IMR-90 (cell line): ENCODE measurements around the gene NTM. TPM values are rescaled to one million over a fixed set of nuclear protein-coding genes. Genes with fewer than 3 reads are reported as not detected.

Experiments
- ATAC-seq: fragments of 200-7000 bp; cut with Tn5 transposase; 2 replicates; pipeline ENCODE4 v1.9.1; 2020; ENCODE audit warnings: low read depth, mild to moderate bottlenecking, moderate library complexity
- BruUV-seq: library from RNA; stranded (reverse); fragments of 400-500 nt; replicated peaks from 2 replicates; lab custom pipeline; 2021; lab: Mats Ljungman, UMichigan
- CTCF ChIA-PET: fragments of 300-600 bp; formaldehyde crosslinking; extraction: SDS; loops from one replicate; lab custom pipeline; 2021; ENCODE audit warnings: antibody characterized with exemption; lab: Yijun Ruan, JAX
- POLR2A ChIA-PET: fragments of 300-600 bp; sonication (Branson Sonifier 250); formaldehyde crosslinking; loops from one replicate; lab custom pipeline; 2022; ENCODE audit warnings: antibody characterized with exemption; ENCODE audit not compliant: unreplicated experiment; lab: Charles Lee
- DNase-seq: peaks from one replicate; pipeline ENCODE4 v3.0.0; 2013
- H2AFZ ChIP-seq: replicated peaks from 2 replicates; pipeline ENCODE3; 2013; ENCODE audit warnings: low read length, mild to moderate bottlenecking; ENCODE audit not compliant: poor library complexity
- H2AK5ac ChIP-seq: 2 replicates; pipeline ENCODE4 v1.6.1; 2013; ENCODE audit warnings: low read depth, low read length, inconsistent platforms
- H2AK9ac ChIP-seq: replicated peaks from 2 replicates; pipeline ENCODE3; 2013; ENCODE audit warnings: mild to moderate bottlenecking, low read depth, low read length, moderate library complexity; ENCODE audit not compliant: poor library complexity
- H2BK120ac ChIP-seq: 2 replicates; pipeline ENCODE4 v1.6.1; 2013; ENCODE audit warnings: low read depth, low read length, inconsistent platforms
- H2BK15ac ChIP-seq: 3 replicates; pipeline ENCODE4 v1.6.1; 2013; ENCODE audit warnings: low read depth, low read length, inconsistent platforms
- H2BK20ac ChIP-seq: 2 replicates; pipeline ENCODE4 v1.6.1; 2013; ENCODE audit warnings: low read depth, mild to moderate bottlenecking, inconsistent platforms, low read length, moderate library complexity
- H2BK5ac ChIP-seq: 2 replicates; pipeline ENCODE4 v1.6.1; 2013; ENCODE audit warnings: mild to moderate bottlenecking, low read depth, low read length, inconsistent platforms; ENCODE audit not compliant: poor library complexity, severe bottlenecking
- H3K14ac ChIP-seq: replicated peaks from 2 replicates; pipeline ENCODE4 v1.6.1; 2013; ENCODE audit warnings: low read depth, low read length, inconsistent platforms
- H3K18ac ChIP-seq: 2 replicates; pipeline ENCODE4 v1.6.1; 2013; ENCODE audit warnings: low read depth, low read length, control low read depth
- H3K23ac ChIP-seq: 2 replicates; pipeline ENCODE4 v1.6.1; 2013; ENCODE audit warnings: low read depth, low read length, inconsistent platforms
- H3K27ac ChIP-seq: 2 replicates; pipeline ENCODE4 v1.5.1; 2013; ENCODE audit warnings: mild to moderate bottlenecking, control low read depth, low read length; ENCODE audit not compliant: insufficient read depth
- H3K27me3 ChIP-seq: 2 replicates; pipeline ENCODE4 v1.6.1; 2013; ENCODE audit warnings: low read length; ENCODE audit not compliant: control insufficient read depth, insufficient read depth
- H3K36me3 ChIP-seq: 2 replicates; pipeline ENCODE4 v1.6.1; 2013; ENCODE audit warnings: low read length, mixed read lengths; ENCODE audit not compliant: control insufficient read depth, insufficient read depth
- H3K4ac ChIP-seq: 2 replicates; pipeline ENCODE4 v1.6.1; 2013; ENCODE audit warnings: low read depth, low read length, inconsistent platforms
- H3K4me1 ChIP-seq: 2 replicates; pipeline ENCODE4 v1.6.1; 2013; ENCODE audit warnings: low read length, mixed read lengths; ENCODE audit not compliant: control insufficient read depth, insufficient read depth
- H3K4me2 ChIP-seq: 2 replicates; pipeline ENCODE4 v1.6.1; 2013; ENCODE audit warnings: low read depth, mild to moderate bottlenecking, control low read depth, low read length, moderate library complexity
- H3K4me3 ChIP-seq: 2 replicates; pipeline ENCODE4 v1.5.1; 2013; ENCODE audit warnings: low read depth, mild to moderate bottlenecking, control low read depth, low read length, moderate library complexity; ENCODE audit not compliant: insufficient read depth
- H3K56ac ChIP-seq: 2 replicates; pipeline ENCODE4 v1.6.1; 2013; ENCODE audit warnings: low read length, inconsistent platforms; ENCODE audit not compliant: insufficient read depth; ENCODE audit errors: extremely low read depth
- H3K79me1 ChIP-seq, 2 experiments: 2 replicates each; pipeline ENCODE4 v1.6.1; 2013; ENCODE audit warnings: low read length in 2 of 2, inconsistent platforms in 1 of 2, low read depth in 1 of 2
- H3K9ac ChIP-seq: 2 replicates; pipeline ENCODE4 v1.6.1; 2013; ENCODE audit warnings: low read depth, low read length, control low read depth
- H3K9me1 ChIP-seq: 2 replicates; pipeline ENCODE4 v1.6.1; 2013; ENCODE audit warnings: low read length, inconsistent platforms; ENCODE audit not compliant: insufficient read depth
- H3K9me3 ChIP-seq: 2 replicates; pipeline ENCODE4 v1.6.1; 2013; ENCODE audit warnings: low read length; ENCODE audit not compliant: control insufficient read depth, insufficient read depth
- H4K20me1 ChIP-seq: 2 replicates; pipeline ENCODE4 v1.6.1; 2013; ENCODE audit warnings: low read length, inconsistent platforms; ENCODE audit not compliant: insufficient read depth
- H4K5ac ChIP-seq: 2 replicates; pipeline ENCODE4 v1.6.1; 2013; ENCODE audit warnings: mild to moderate bottlenecking, low read depth, low read length, control low read depth
- H4K8ac ChIP-seq, 2 experiments: 2 replicates each; pipeline ENCODE4 v1.6.1; 2013; ENCODE audit warnings: low read depth in 2 of 2, low read length in 2 of 2, control low read depth in 1 of 2, inconsistent platforms in 1 of 2
- H4K91ac ChIP-seq: 2 replicates; pipeline ENCODE4 v1.6.1; 2013; ENCODE audit warnings: low read depth, low read length, inconsistent platforms; ENCODE audit not compliant: insufficient read depth
- CEBPB ChIP-seq: IDR thresholded peaks from 2 replicates; pipeline ENCODE4 v1.6.1; 2012; ENCODE audit warnings: low read depth, low read length, improper control_type of control experiment
- CTCF ChIP-seq: conservative IDR thresholded peaks from 2 replicates; pipeline ENCODE4 v1.5.1; 2012; ENCODE audit warnings: mild to moderate bottlenecking, low read depth, low read length, improper control_type of control experiment
- ELK1 ChIP-seq: fragments of 150-350 bp; IDR thresholded peaks from 2 replicates; pipeline ENCODE4 v1.6.1; 2016; ENCODE audit warnings: low read depth, mild to moderate bottlenecking, low read length, moderate library complexity, borderline replicate concordance
- MAZ ChIP-seq: IDR thresholded peaks from 2 replicates; pipeline ENCODE4 v1.6.1; 2012; ENCODE audit warnings: low read depth, mild to moderate bottlenecking, low read length, improper control_type of control experiment, moderate library complexity, borderline replicate concordance
- POLR2A ChIP-seq: IDR thresholded peaks from 2 replicates; pipeline ENCODE4 v1.6.1; 2012; ENCODE audit warnings: mild to moderate bottlenecking, low read depth, low read length
- RAD21 ChIP-seq: IDR thresholded peaks from 2 replicates; pipeline ENCODE4 v1.6.1; 2012; ENCODE audit warnings: low read length, improper control_type of control experiment
- RCOR1 ChIP-seq: IDR thresholded peaks from 2 replicates; pipeline ENCODE4 v1.6.1; 2012; ENCODE audit warnings: mild to moderate bottlenecking, low read length, improper control_type of control experiment; ENCODE audit not compliant: insufficient replicate concordance
- USF2 ChIP-seq: fragments of 150-350 bp; IDR thresholded peaks from 2 replicates; pipeline ENCODE4 v1.6.1; 2017; ENCODE audit warnings: mild to moderate bottlenecking, antibody characterized with exemption, low read length, low read depth
- WGBS, 2 experiments: methylation state at CpG; one replicate each; pipeline versions ENCODE4 v1.1.5 to v1.1.7; 2013; ENCODE audit warnings: missing lambda C conversion rate in 2 of 2; ENCODE audit not compliant: insufficient read length in 1 of 2; ENCODE audit errors: extremely low coverage in 2 of 2; 5-methylcytosine and 5-hydroxymethylcytosine counted together
- dilution Hi-C: fragments of 300-500 bp; cut with HindIII; formaldehyde crosslinking; loops from one replicate; pipeline ENCODE4 v1.14.3; 2018; ENCODE audit warnings: low sequenced_read_pairs; ENCODE audit not compliant: unreplicated experiment
- in situ Hi-C: fragments of 300-500 bp; cut with MboI; formaldehyde crosslinking; loops from 3 replicates; pipeline ENCODE4 v1.14.3; 2019; ENCODE audit warnings: low sequenced_read_pairs, inconsistent platforms, mixed read lengths
- intact Hi-C: fragments of 100-400 bp; cut with micrococcal nuclease; formaldehyde crosslinking; loops from 2 replicates; pipeline ENCODE4 v1.10.0; 2022
- polyA plus RNA-seq, 3 experiments: library from polyadenylated mRNA; depleted of rRNA; stranded (reverse); fragments of >200 nt; gene quantifications; 2 replicates each; pipeline ENCODE4 v1.2.3, GENCODE V29; 2012; ENCODE audit warnings: low replicate concordance in 1 of 3
- total RNA-seq: library from RNA; depleted of rRNA; stranded (reverse); fragments of >200 nt; gene quantifications from 2 replicates; pipeline ENCODE4 v1.2.3, GENCODE V29; 2012

NTM gene
- total and polyA plus RNA-seq, 2 of the 4 experiments (the other 2 are of a cell fraction): 19.5 to 25.5 TPM

GRCh38 chr11:131372234-131372962 is 2.0 kb downstream of the NTM start:
- Histone ChIP-seq H4K20me1 (no peaks in the 10 kb centered on the region), H3K4me1 (no peaks in the 10 kb centered on the region), H2AFZ (no peak overlapping the region), H3K14ac (no peak overlapping the region), H3K4me2 (no peak overlapping the region), H2BK120ac (no peak overlapping the region), H3K9me1 (no peaks in the 10 kb centered on the region), H3K56ac (no peak overlapping the region), H2BK15ac (no peak overlapping the region), H4K8ac (no peak overlapping the region), H3K4me3 (no peak overlapping the region), H3K79me1 (no peaks in the 10 kb centered on the region), H2BK5ac (no peak overlapping the region), H3K23ac (no peak overlapping the region), H2AK5ac (no peak overlapping the region), H3K27ac (no peak overlapping the region), H3K18ac (no peak overlapping the region), H3K4ac (no peak overlapping the region), H3K36me3 (no peaks in the 10 kb centered on the region), H2BK20ac (no peak overlapping the region), H2AK9ac (no peak overlapping the region), H4K5ac (no peak overlapping the region), H3K9ac (no peak overlapping the region), H3K9me3 (no peaks in the 10 kb centered on the region), H3K27me3 (peaks cover 13% of the 10 kb centered on the region), H4K91ac (no peak overlapping the region)
- TF ChIP-seq RAD21: no peak
- no peak for TF ChIP-seq POLR2A
- TF ChIP-seq RCOR1: no peak
- TF ChIP-seq USF2: no peak
- TF ChIP-seq MAZ: no peak
- TF ChIP-seq CTCF: no peak
- TF ChIP-seq ELK1: no peak
- TF ChIP-seq CEBPB: no peak
- WGBS, 2 experiments: 80% methylated on average over 1 of the region's 10 CpGs; no CpG with 5 or more reads in 1 of the 2 experiments
- in situ Hi-C loops (no loop called here), intact Hi-C loops (no loop called here), dilution Hi-C loops (no loop called here)
- BruUV-seq: no TSS peak
- ATAC-seq (no peak), DNase-seq (no peak)
- POLR2A ChIA-PET: no interaction called here
- CTCF ChIA-PET: interaction anchor here (0.5 kb wide), 1 partner anchor 524 kb away, joined by 7 read pairs; no protein-coding TSS in a partner anchor
